Smooth muscle cell (in vitro differentiated cells): ENCODE data around the gene GSTA2. TPM values are rescaled to one million over a fixed set of nuclear protein-coding genes. Genes with fewer than 3 reads are reported as not detected.
"Not testable (repeated sequence)": the region's sequence is repeated elsewhere in the genome, so short reads cannot be mapped to it uniquely, and the experiment has no call there.

Experiments
- DNase-seq: peaks from one replicate; lab custom pipeline; 2025; ENCODE audit not compliant: unreplicated experiment; lab: John Stamatoyannopoulos, UW
- H2AFZ ChIP-seq: fragments of 200-600 bp; sonication (generic); 2 replicates; pipeline ENCODE4 v1.6.0; 2016; ENCODE audit warnings: antibody characterized with exemption, low read depth, mild to moderate bottlenecking
- H3F3A ChIP-seq: fragments of 200-600 bp; sonication (generic); 2 replicates; pipeline ENCODE4 v1.6.0; 2017; ENCODE audit warnings: antibody characterized with exemption, low read depth
- H3K27ac ChIP-seq: fragments of 200-600 bp; sonication (generic); 2 replicates; pipeline ENCODE4 v1.5.1; 2016; ENCODE audit warnings: low read depth, mild to moderate bottlenecking
- H3K27me3 ChIP-seq: fragments of 200-600 bp; sonication (generic); 2 replicates; pipeline ENCODE4 v1.6.1; 2016; ENCODE audit warnings: low read depth, mild to moderate bottlenecking
- H3K36me3 ChIP-seq: fragments of 200-600 bp; sonication (generic); 2 replicates; pipeline ENCODE4 v1.5.1; 2016; ENCODE audit warnings: low read depth
- H3K4me1 ChIP-seq: fragments of 200-600 bp; sonication (generic); 2 replicates; pipeline ENCODE4 v1.5.1; 2016; ENCODE audit warnings: low read depth
- H3K4me2 ChIP-seq: fragments of 200-600 bp; sonication (generic); 2 replicates; pipeline ENCODE4 v1.6.0; 2016; ENCODE audit warnings: mild to moderate bottlenecking
- H3K4me3 ChIP-seq: fragments of 200-600 bp; sonication (generic); 2 replicates; pipeline ENCODE4 v1.5.1; 2016; ENCODE audit warnings: mild to moderate bottlenecking
- H3K79me2 ChIP-seq: fragments of 200-600 bp; sonication (generic); 2 replicates; pipeline ENCODE4 v1.6.0; 2016; ENCODE audit warnings: low read depth, mild to moderate bottlenecking
- H3K9ac ChIP-seq: fragments of 200-600 bp; sonication (generic); 2 replicates; pipeline ENCODE4 v1.6.0; 2016; ENCODE audit warnings: low read depth
- H3K9me3 ChIP-seq: fragments of 200-600 bp; sonication (generic); replicated peaks from 2 replicates; pipeline ENCODE4 v1.5.1; 2016; ENCODE audit warnings: low read depth
- H4K20me1 ChIP-seq: fragments of 200-600 bp; sonication (generic); 2 replicates; pipeline ENCODE4 v1.6.0; 2016; ENCODE audit warnings: low read depth
- WGBS: methylation state at CpG from one replicate; pipeline ENCODE4 v1.1.7; 2016; ENCODE audit warnings: low lambda C conversion rate; 5-methylcytosine and 5-hydroxymethylcytosine counted together
- polyA plus RNA-seq: library from polyadenylated mRNA; unstranded; fragments of >200 nt; fragmentation: Nextera tagmentation; extraction: Ambion mirVana; gene quantifications from 2 replicates; pipeline ENCODE4 v1.2.1, GENCODE V29; 2016
- total RNA-seq: library from RNA; depleted of rRNA; stranded (reverse); fragments of >200 nt; gene quantifications from 2 replicates; pipeline ENCODE4 v1.2.3, GENCODE V29; 2014
- TF ChIP-seq, protein P1 (sequence below): fragments of 200-600 bp; sonication (generic); IDR thresholded peaks from 2 replicates; pipeline ENCODE4 v1.5.1; 2017; ENCODE audit warnings: borderline replicate concordance, mild to moderate bottlenecking, antibody characterized with exemption; ENCODE audit not compliant: insufficient read depth, poor library complexity, severe bottlenecking

The GSTA2 gene
- total and polyA plus RNA-seq, 2 experiments from 2014 or later: 0.65 TPM; not detected in 1

DNA sequence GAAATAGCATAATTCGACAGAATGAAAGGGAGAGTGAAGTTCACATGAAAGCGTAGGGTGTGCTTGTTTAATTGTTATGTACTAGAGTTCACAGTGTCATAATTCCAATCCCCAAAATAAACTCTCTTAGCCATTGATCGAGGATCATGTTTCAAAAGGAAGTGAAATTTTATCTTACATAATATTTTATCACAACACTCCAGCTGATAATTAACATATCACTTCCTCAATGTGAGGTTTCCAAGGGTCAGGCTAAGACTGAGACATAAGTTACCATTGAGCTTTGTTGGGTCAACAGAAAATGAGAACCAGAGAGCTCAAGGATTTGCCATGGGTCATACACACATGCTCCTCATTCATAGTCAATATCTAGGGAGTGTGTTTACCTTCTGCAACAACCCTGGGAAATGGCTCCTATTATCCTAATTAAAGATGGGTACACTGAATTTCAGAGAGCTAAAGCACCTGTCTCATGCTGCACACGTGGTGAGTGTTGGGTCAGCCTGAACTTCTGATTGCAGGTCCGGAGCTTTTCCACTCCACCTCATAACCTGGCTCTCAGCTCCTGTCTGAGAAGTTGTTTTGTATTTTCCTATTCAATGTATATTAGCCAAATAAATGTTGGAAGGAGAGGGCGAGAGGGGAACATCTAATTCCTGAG lies 3.0 kb downstream of the GSTA2 start:
- H3K36me3 ChIP-seq: no peaks in the 10 kb centered on the region
- H3K9ac ChIP-seq: no peak overlapping the region
- no peak overlapping the region for H2AFZ ChIP-seq
- no peaks in the 10 kb centered on the region for H3K27me3 ChIP-seq
- peaks cover 11% of the 10 kb centered on the region for H3F3A ChIP-seq
- H3K27ac ChIP-seq: no peak overlapping the region
- TF ChIP-seq, protein P1, sequence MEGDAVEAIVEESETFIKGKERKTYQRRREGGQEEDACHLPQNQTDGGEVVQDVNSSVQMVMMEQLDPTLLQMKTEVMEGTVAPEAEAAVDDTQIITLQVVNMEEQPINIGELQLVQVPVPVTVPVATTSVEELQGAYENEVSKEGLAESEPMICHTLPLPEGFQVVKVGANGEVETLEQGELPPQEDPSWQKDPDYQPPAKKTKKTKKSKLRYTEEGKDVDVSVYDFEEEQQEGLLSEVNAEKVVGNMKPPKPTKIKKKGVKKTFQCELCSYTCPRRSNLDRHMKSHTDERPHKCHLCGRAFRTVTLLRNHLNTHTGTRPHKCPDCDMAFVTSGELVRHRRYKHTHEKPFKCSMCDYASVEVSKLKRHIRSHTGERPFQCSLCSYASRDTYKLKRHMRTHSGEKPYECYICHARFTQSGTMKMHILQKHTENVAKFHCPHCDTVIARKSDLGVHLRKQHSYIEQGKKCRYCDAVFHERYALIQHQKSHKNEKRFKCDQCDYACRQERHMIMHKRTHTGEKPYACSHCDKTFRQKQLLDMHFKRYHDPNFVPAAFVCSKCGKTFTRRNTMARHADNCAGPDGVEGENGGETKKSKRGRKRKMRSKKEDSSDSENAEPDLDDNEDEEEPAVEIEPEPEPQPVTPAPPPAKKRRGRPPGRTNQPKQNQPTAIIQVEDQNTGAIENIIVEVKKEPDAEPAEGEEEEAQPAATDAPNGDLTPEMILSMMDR: no peak
- H3K4me3 ChIP-seq: no peak overlapping the region
- no peaks in the 10 kb centered on the region for H3K4me1 ChIP-seq
- H4K20me1 ChIP-seq: no peaks in the 10 kb centered on the region
- no peaks in the 10 kb centered on the region for H3K79me2 ChIP-seq
- H3K4me2 ChIP-seq: no peak overlapping the region
- 86% methylated on average over 6 of the region's 6 CpGs for WGBS
- no peak for DNase-seq
- H3K9me3 ChIP-seq: no peaks in the 10 kb centered on the region

DNA sequence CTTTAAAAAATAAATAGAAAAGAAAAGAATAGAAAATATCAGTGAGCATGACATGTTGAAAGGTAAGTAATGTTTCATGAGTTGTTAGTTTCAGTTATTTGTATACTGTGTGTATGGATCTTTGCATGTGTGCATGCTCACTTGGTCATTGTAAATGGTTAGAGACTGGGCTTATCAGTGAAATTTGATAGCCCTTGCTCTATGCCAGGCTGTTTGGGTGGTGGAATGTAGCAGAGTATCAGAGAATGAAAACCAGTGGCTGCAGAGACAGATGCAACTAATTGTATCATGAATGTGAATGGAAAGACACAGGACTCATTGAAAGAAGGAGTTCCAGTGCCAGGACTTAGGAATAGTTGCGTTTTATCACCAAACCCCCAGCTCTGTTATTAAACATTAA lies 4.2 kb downstream of the GSTA2 start:
- Histone ChIP-seq H3K27me3 (no peaks in the 10 kb centered on the region), H3K9me3 (no peaks in the 10 kb centered on the region), H3K4me3 (no peak overlapping the region), H3K9ac (no peak overlapping the region), H3K4me2 (no peak overlapping the region), H3F3A (peaks cover 11% of the 10 kb centered on the region), H2AFZ (peak overlapping the region; percentile 33), H3K36me3 (no peaks in the 10 kb centered on the region), H4K20me1 (no peaks in the 10 kb centered on the region), H3K79me2 (no peaks in the 10 kb centered on the region), H3K4me1 (no peaks in the 10 kb centered on the region), H3K27ac (peak overlapping the region; percentile 12)
- 61% methylated on average over 1 of the region's 1 CpG for WGBS
- TF ChIP-seq, protein P1: no peak
- no peak for DNase-seq

DNA sequence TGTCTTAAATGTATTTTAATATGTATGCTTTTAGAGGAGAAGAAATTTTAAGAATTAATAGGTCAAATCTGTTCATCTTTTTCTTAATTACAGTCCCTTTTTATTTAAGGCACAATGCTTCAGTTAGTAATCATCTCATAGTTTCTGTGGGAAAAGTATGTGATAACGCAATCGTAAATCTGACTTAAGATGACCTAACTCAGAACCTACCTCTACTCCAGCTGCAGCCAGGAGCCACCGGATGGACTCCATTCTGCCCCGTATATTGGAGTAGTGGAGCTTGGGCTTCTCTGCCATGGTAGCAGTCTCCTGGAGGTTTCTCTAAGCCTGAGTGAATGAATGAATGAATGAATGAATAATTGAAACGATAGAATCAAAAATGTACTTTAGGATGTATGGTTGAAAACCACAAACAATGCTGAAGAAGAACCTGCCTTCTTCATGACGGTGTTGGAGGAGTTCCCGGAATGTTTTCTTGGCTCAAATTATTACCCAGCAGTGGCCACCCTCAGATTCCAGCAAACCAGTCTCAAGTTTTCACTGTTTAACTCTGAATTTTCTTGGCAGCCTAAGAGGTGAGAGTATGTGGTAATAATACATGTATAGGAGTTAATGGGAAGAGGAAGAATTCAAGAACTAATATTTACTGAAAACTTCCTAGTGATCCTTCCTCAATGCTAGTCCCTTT lies 5.5 kb downstream of the GSTA2 start:
- not testable (repeated sequence) for H3K4me1 ChIP-seq, H3K4me2 ChIP-seq
- H3F3A ChIP-seq: peaks cover 11% of the 10 kb centered on the region

DNA sequence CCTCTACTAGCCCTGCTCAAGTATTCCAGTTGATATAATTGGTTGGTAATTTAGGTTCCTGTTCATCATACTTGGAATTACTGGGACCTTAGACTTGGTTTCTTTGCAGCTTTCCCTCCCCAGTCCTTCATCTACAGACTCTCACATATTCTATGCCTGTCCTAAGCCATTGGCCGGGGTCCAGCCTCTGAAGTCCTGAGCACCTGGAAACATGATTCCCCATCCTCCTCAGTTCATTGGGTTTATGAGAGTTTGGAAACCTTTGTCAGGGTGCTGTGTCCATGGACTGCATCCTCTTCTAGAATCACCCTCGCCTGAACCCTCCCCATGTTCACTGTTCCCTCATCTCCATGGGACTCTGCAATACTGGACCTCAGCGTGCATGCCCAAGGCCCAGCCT lies 8.8 kb downstream of the GSTA2 start:
- Histone ChIP-seq H3K27ac (no peak overlapping the region), H3K79me2 (no peaks in the 10 kb centered on the region), H4K20me1 (no peaks in the 10 kb centered on the region), H2AFZ (no peak overlapping the region), H3K4me3 (no peak overlapping the region), H3K36me3 (no peaks in the 10 kb centered on the region), H3F3A (peaks cover 4% of the 10 kb centered on the region), H3K9me3 (no peaks in the 10 kb centered on the region), H3K9ac (no peak overlapping the region), H3K4me2 (no peak overlapping the region), H3K4me1 (no peaks in the 10 kb centered on the region), H3K27me3 (no peaks in the 10 kb centered on the region)
- no peak for DNase-seq
- WGBS: 97% methylated on average over 3 of the region's 3 CpGs
- TF ChIP-seq, protein P1: no peak

More for the DNA sequence above, 5.5 kb downstream of the GSTA2 start:
- H3K36me3 ChIP-seq, H3K4me3 ChIP-seq, H3K79me2 ChIP-seq, DNase-seq, H3K27me3 ChIP-seq, H3K9ac ChIP-seq, H3K9me3 ChIP-seq, H4K20me1 ChIP-seq, H2AFZ ChIP-seq: not testable (repeated sequence)
- 65% methylated on average over 7 of the region's 7 CpGs for WGBS
- peak overlapping the region; percentile 12 for H3K27ac ChIP-seq

DNA sequence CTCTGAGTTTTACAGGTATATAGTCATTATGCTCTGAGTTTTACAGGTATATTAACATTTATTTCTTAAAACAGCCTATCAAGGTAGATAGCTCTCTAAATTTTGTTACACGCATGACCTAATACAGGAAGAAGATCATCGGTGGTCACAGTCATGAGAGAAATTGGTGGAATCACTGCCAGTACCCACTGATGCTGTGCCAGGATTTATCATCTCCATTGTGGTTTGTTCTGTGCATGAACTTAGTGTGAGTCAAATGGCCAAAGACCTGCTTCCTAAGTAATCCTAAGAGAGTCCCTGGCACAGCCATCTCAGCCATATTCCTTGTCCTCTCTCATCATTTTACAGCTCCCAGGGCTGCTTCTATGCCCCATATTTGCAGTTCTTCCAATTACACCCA lies 10.1 kb downstream of the GSTA2 start:
- H2AFZ ChIP-seq, H3K9ac ChIP-seq, H3K79me2 ChIP-seq, H3K9me3 ChIP-seq, H3K4me3 ChIP-seq, H4K20me1 ChIP-seq, H3K4me1 ChIP-seq, H3K4me2 ChIP-seq, H3K27me3 ChIP-seq, DNase-seq, H3F3A ChIP-seq, H3K36me3 ChIP-seq, H3K27ac ChIP-seq: not testable (repeated sequence)
- 81% methylated on average over 2 of the region's 2 CpGs for WGBS
